ENCODE results near the gene C11orf24.

DNA sequence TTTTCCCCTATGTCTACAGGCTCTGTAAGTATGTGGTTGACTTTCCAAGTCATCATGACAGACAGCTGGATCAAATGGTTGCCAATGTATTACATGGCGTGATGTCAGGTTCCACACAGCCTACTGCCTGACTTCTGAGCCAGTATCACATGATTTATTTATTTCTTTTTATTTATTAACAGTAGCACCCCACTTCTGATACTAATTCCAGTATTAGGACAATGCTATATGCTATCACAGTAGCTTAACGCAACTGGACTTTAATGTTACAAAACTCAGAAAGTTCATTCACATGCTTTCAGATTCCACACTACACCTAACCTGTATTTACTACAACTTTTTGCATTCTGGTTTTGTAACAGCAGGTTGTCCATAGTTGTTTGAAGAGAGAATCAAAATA is 17.7 kb upstream of the C11orf24 start:
- TF ChIP-seq, protein P1, sequence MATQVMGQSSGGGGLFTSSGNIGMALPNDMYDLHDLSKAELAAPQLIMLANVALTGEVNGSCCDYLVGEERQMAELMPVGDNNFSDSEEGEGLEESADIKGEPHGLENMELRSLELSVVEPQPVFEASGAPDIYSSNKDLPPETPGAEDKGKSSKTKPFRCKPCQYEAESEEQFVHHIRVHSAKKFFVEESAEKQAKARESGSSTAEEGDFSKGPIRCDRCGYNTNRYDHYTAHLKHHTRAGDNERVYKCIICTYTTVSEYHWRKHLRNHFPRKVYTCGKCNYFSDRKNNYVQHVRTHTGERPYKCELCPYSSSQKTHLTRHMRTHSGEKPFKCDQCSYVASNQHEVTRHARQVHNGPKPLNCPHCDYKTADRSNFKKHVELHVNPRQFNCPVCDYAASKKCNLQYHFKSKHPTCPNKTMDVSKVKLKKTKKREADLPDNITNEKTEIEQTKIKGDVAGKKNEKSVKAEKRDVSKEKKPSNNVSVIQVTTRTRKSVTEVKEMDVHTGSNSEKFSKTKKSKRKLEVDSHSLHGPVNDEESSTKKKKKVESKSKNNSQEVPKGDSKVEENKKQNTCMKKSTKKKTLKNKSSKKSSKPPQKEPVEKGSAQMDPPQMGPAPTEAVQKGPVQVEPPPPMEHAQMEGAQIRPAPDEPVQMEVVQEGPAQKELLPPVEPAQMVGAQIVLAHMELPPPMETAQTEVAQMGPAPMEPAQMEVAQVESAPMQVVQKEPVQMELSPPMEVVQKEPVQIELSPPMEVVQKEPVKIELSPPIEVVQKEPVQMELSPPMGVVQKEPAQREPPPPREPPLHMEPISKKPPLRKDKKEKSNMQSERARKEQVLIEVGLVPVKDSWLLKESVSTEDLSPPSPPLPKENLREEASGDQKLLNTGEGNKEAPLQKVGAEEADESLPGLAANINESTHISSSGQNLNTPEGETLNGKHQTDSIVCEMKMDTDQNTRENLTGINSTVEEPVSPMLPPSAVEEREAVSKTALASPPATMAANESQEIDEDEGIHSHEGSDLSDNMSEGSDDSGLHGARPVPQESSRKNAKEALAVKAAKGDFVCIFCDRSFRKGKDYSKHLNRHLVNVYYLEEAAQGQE (IDR thresholded peaks at IDR 0.05; ENCODE audit: insufficient replicate concordance, low read depth), result no peak
- TF ChIP-seq, protein P2, sequence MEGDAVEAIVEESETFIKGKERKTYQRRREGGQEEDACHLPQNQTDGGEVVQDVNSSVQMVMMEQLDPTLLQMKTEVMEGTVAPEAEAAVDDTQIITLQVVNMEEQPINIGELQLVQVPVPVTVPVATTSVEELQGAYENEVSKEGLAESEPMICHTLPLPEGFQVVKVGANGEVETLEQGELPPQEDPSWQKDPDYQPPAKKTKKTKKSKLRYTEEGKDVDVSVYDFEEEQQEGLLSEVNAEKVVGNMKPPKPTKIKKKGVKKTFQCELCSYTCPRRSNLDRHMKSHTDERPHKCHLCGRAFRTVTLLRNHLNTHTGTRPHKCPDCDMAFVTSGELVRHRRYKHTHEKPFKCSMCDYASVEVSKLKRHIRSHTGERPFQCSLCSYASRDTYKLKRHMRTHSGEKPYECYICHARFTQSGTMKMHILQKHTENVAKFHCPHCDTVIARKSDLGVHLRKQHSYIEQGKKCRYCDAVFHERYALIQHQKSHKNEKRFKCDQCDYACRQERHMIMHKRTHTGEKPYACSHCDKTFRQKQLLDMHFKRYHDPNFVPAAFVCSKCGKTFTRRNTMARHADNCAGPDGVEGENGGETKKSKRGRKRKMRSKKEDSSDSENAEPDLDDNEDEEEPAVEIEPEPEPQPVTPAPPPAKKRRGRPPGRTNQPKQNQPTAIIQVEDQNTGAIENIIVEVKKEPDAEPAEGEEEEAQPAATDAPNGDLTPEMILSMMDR (IDR thresholded peaks at IDR 0.05; ENCODE audit: insufficient read depth, low read length), result no peak
- TF ChIP-seq GABPA (IDR thresholded peaks at IDR 0.05; ENCODE audit: low read depth) (no peak), POLR2AphosphoS5 (IDR thresholded peaks at IDR 0.05; ENCODE audit: low read depth) (no peak)

Measured in HL-60 (cell line).